Measurements from ENCODE around the gene PARD3B.
"Not testable (repeated sequence)": the region's sequence is repeated elsewhere in the genome, so short reads cannot be mapped to it uniquely, and the experiment has no call there.

Gene PARD3B

DNA sequence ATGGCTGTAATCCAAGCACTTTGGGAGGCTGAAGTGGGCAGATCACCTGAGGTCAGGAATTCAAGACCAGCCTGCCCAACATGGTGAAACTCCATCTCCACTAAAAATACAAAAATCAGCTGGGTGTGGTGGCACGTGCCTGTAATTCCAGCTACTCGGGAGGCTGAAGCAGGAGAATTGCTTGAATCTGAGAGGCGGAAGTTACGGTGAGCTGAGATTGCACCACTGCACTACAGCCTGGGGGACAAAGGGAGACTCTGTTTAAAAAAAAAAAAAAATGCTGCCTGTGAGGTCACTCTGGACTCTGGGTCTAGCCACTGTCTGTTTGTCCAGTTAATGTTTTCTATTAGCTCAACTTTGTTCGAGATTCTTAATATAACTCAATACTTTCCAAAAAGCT, 673.5 kb downstream of the PARD3B start:
- not testable (repeated sequence) for DNase-seq

DNA sequence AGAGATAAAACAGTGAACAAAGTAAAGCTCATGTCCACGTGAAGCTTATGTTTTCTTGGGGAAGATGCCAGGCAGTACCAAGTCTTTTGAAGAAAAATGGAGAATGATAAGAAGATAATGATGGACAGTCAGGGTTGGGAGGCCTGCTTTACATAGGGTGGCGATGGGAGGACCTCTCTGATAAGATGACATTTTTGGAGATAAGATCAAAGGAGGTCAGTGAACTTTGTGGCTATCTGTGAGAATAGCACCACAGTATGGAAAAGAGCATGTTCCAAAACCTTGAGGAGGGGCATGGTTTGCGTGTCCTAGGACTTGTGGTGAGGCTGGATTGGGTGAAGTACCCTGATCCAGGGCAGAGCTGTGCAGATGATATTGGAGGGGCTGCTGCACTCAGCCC, 675.3 kb downstream of the PARD3B start:
- DNase-seq, result no peak

DNA sequence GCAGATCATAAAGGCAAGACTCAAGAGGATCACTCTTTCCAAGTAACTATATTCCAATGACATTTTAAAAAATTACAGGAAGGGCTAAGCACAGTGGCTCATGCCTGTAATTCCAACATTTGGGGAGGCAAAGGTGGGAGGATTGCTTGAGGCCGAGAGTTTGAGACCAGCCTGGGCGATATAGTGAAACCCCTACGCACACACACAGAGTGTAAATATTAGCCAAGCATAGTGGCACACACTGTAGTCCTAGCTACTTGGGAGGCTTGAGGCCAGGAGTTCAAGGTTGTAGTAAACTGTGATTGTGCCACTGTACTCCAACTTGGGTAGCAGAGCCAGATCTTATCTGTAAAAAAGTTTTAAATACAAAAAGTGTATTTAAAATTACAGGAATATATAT, 686.8 kb downstream of the PARD3B start:
- DNase-seq, result no peak

DNA sequence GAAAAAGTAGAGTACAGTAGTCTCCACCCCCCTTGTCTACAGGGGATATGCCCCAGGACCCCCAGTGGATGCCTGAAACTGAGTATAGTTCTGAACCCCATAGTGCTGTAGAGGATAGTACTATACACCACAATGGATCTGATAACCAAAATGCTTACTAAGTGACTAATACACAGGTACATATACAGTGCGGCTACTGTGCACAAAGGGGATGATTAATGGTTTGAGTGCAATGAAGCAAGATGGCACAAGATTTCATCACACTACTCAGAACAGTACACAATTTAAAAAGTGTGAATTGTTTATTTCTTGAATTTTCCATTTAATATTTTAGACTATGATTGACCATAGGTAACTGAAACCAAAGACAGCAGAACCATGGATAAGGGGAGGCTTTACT, 690.2 kb downstream of the PARD3B start:
- no peak for DNase-seq

DNA sequence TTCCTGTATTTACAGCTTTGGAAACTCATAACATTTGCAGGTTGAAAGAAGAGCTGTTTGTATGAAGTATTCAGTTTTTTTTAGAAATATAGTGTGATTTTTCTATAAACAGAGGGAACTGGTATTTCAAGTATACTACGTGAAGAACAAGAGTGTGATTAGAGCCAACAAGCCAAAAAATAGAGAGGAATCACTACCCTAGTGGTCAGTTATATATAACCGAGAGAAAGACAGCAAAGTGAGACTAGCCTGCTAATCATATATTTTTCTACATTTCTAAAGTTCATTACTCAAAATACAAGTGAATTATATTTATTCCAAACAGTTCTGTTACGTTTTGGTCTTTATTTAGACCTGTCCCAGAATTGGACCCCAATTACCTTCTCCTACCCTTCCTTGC, 692.2 kb downstream of the PARD3B start:
- peak; percentile 16 for DNase-seq

DNA sequence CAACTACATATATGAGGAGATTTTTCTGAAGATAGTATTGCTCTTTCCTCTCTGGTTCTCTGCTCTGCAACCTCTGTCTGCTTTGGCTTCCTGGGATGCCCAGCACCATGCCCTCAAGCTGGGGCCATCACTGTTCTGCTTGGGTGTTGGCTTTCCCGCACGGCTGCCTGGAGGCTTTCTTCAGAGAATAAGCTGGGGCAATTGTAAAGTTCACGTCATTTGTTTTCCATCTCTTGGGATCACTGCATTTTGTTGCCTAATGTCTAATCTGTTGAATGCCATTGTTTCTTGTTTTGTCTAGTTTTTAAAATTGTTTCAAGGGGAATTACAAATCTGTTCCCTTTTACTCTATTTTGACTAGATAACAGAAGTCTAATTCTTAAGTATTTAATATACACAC, 699.7 kb downstream of the PARD3B start:
- no peak for DNase-seq

DNA sequence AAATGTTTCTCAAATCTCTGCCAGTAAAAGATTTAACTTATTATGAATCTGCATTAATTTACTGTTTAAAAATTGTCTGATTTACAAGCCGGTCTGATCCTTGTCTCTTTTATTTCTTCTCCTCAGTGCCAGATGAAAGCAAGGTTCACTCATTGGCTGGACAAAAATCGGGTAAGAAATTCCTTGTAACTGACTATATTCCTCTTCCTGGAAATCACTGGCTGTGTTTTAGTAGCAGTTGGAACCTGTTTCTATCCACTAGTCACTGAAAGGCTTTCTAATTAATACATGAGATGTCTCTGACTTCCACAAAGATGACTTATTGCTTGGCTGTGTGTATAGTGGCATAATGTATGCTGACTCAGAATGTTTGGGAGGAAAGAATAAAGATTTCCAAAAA, 700.4 kb downstream of the PARD3B start:
- DNase-seq, result no peak

DNA sequence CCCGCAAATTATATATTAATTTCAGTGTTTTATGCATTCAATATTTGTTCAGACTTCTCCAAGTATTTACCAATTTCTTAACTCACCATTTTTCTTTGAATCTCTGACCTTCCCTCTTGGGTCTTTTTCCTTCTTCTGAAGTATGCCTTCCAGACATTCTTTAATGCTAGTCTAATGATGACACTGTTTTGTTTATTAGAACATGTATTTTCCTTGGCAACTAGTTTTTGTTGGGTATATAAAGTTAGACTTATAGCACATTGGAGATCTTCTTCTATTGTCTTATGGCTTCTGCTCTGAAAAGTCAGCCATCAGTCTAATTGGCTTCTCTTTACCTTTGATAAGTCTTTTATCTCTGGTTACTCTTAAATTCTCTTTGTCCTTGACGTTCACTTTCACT, 713.8 kb downstream of the PARD3B start:
- no peak for DNase-seq

DNA sequence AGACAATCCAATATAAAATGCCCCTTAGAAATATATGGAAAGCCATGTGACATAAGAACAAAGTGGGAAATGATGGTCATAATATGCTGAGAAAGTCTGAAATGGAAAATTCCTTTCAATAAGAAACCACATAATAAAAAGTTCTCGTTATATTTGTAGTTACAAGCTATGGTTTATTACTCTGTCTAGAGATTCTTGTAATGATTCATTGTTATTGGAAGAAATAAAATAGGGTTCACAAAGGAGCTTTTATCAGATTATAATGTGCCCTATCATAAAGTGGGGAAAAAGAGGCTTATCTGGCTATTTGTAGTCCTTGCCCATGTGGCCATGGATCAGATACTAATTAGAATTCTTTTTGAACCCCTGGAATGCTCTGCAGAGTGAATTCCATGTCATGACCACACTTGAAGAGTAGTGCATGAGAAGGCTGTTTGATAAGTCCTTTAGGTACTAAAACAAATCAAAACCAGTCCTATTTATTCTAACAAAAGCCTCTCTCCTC, 716.3 kb downstream of the PARD3B start:
- DNase-seq, result no peak

DNA sequence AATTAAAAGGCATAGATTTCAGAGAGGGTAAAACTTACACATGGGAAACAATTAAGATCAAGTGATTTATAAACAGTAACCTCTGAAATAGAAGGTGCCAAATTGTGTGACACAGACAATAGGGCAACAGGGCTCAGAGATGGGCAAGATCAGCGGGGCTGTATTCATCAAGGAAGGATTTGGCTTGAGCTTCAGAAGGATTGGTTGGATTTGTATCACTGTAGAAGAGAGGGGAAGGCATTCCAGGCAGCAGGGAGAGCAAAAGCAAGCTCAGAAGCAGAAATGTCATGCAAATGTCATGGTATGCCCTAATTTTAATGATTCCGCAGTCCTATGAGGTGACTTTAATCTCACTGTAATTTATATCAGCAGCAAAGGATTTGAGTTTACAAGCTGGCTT, 722.0 kb downstream of the PARD3B start:
- no peak for DNase-seq

DNA sequence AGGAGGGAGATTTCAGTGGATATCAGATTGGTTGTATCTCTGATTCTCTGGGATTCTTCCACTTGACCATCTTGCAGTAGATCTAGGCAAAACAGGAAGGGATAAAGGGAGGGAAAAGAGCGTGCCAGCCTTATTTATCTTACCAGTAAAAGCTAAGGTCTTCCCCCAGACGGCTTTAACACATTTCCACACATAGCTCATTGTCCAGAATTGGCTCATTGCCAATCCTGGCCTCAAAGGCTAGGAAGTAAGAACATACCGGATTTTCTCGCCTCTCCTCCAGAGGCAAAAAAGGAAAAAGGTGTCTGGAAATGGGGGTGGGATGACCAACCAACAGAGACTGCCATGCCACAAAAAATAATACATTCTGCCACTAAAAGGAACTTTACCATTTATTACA, 725.4 kb downstream of the PARD3B start:
- peak; percentile 75 for DNase-seq

DNA sequence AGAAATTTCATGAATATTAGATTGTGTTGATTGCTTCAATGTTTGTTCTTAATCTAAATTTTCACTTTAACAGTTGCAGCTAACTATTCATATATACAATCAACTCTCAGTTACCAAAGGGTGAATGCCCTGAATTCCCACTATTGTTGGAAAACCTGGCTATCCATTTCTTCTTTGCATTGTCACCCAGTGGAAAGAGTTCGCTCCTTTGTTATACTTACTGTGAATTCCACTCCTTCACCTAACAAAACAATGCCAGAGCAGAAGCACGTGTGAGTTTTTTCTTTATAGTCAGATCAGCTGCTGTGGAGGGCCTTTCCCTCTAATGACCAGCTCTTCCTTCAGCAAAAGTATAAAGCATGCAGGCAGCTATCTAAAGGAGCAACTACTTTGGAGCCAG, 727.9 kb downstream of the PARD3B start:
- DNase-seq, result peak; percentile 83

DNA sequence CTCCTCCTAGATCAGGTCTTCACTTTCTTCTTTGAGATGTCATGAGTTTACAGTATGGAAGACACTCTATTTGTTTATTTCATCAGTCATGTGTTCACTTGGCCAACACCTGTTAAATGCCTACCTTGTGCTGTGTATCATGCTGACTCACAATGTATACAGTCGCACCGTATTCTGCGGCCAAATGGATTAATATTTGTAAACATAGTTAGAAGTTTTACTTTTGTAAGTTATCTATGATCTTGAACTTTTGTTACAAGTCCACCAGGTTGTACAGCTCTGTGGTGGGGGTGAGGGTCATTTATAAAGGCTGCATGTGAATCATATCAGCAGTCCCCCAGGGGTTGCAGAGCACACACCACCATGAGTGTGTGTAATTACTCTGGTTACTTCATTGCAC, 728.4 kb downstream of the PARD3B start:
- peak; percentile 92 for DNase-seq

DNA sequence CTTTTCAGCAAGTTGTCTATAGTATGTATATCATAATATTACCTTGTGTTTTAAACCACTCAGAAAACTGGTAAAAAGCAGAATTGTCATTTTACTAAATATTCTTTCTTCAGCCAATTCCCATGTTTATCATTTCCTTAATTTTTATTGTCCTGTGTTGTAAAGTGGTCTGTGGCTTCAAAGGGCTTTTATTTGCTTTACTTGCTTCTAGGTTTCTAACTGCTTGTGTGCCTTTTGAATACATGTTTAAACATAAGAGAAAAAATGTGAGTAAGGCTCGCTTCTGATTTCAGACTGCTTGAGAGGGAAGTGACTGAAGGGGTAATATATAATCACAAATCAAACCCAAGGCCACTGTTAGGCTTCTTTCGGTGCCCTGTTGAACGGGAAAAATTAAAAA, 729.5 kb downstream of the PARD3B start:
- peak; percentile 75 for DNase-seq

DNA sequence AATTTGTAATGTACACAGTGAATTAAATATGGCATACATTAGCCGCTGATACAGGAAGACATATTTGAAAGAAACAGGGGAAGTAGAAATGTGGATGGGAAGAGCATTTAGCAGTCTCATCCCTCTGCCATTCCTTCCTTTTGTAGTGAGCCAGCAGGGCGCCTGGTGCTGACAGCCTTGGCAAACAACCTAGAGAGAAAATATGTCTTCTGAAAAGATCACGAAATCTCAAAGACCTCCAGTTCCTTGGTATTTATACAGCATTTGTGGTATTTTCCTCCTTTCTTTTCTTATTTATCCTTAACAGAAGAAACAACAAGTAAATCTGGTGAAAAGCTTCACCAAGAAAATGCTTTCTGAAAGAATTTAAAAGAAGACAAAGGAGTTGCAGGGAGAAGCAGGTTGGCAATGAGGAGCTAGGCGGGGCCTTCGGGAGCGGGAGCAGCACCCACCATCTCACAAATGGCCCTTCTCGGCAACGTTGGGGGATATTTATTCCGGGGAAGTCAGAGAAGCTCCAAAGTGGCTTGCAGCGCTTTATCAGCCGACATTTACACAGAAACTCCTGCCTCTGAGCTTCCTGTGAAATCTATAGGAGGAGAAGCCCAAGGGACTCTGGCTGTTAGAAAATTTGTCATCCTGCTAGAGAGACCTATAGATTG, 731.0 kb downstream of the PARD3B start:
- no peak for DNase-seq

DNA sequence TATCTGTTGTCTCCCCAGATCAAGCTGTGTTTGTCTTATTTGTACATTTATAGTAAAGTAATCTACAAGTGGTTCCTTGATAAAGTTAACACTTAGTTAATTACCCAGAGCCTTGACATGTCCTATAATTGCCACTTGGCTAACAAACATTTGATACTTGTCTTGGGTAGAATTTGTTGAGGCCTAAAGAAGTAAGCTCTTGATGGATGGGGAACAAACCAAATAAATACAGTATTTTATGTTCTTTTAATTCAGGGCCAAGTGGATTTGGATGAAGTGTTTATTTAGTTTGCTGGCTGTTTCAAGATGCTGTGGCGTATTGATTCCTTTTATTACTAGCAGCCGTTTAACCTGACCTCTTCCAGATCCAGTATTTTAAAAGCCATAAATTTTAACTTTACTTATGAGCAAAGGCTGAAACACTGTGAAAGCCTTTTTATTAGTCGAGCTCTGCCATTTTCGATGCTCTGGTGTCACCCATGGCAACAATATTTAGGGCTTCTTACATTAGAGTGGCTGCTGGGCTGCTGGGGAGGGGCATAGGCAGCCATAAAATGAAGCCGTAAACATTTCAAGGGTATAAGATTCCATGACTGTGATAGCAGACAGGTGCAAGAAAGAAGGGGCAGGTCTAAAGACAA, 735.4 kb downstream of the PARD3B start:
- peak; percentile 54 for DNase-seq

DNA sequence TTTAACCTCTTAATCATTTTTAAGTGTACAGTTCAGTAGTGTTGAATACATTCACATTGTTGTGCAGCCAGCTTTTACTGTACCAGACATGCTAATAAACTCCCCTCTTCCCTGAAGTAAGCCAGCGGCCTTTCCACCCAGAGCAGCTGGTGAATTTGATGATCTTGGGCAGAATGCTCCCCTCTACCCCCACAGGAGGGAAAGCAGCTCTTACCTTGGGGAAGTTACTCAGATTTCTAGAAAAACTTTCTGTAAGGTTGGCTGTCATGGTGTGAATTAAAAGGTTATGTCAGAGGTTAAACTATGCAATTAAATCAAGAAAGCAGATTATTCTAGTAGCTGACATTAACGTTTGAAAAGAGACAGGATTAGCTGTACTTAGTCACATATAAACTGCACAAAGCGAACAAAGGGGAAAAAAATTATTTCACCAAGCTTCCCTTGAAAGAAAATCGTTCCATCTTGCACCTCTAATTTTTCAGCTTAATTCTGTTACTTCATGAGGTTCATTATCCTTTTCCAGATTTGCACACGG, 738.5 kb downstream of the PARD3B start:
- no peak for DNase-seq

DNA sequence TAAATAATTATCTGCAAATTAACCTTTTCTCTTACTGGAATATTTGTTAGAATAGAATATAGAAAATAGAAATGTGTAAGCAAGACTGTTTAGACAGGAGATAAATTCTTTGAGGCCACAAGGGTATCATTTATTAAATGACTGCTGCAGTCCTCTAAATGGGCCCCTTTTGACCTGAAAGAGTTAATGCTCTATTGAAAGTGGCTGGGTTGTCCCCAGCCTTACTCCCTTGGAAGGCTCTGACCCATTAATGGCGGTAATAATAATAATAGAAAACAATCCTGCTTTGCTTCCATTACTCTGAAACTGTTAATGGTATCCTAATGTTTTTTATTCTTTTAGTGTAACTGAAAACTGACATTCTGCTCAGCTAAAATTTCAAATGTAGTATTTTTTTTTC, 739.1 kb downstream of the PARD3B start:
- DNase-seq, result no peak

DNA sequence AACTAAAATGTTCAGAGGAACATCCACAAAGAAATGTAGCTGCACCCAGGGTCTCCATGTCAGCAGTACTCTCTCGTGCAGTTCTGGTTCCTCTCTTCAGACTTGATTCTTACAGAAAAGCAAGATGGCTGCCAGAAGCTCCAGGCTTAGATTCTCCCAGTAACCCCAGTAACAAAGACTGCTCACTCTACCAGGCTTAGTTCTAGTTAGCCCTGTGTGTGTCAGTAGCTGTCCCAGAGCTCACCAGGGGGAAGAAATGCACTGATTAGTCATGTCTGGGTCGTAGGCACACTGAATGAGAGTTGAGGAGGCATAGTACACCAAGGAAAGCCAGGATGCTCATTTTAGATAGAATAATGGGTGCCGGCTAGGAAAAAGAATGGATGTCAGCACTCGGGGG, 742.0 kb downstream of the PARD3B start:
- no peak for DNase-seq

DNA sequence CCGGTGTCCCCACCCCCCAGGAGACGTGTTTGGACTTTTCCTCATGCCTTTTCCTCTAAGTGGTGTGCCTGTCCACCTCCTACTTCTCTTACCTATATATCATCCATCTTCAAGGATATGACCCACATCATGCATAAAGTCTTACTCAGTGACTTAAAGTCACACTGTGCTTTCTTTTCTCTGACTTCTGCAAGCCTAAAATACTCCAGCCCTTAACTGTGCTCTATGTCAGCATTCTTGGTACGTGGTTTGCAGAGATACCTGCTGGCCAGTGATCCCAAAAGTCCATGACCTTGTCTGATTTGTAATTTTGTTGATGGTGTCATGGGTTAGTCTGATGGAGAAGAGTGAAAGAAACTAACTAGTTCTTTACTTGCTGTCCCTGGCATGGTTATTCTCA, 743.4 kb downstream of the PARD3B start:
- no peak for DNase-seq

DNA sequence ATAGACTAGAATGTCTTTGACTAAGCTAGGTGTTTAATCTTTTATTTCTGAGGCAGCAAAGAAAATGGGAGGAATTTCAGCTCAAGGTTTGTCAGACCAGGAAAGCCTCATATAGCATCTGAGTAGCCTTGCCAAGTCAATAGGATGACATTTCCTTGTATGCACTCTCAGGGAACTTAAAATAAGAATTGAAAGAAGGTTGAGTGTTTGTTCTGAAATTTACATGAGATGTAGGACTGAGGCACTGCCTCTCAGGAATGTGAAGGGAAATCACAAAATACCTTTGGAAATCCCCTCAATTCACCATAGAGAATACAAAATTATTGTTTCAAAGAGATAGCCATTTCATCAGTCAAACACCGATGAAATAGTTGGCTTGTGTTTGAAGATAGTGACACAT, 745.0 kb downstream of the PARD3B start:
- no peak for DNase-seq

DNA sequence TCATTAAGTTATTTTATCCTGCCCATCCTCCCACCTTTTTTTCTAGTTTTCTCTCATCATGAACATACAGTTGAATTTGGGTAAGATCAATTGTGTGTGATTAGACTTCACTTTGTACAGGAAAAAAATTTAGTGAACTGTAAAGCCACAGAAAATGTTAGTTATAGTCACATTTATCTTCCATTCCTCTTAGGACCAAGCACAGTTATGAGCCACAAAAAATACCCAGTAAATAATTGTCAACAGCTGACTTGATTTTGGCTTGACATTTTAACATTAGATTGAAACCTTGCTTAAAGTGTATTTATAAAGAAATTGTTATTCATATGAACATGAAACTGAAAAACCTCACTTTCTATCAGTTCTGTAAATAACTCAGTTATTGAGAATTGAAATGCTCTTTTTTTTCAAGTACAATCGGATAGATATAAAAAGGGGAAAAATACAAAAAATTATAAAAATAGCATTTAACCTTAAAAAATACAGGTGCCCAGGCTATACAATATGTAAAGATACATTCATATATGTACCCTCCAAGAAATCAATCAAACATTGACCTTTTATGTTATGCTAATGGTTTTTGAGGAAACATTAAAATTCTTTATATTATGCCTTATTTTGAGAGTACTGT, 747.5 kb downstream of the PARD3B start:
- no peak for DNase-seq

DNA sequence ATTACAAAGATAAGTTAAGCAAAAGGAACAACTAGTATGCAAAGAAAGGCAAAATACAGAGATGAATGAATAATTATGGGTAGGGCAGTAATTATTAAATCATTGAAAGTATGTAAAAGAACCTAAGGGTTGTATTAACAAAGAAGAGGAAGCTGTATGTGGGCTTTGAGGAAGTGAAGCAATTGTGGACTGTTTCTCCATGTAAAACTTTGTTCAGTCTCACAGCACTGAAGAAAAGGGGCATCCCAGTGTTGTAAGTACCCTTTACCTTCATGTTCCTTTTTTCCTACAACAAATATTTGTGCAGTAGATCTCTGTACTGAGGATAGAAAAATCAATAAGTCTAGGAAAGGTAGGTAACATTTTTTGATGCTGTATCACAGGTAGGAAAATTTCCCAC, 748.3 kb downstream of the PARD3B start:
- DNase-seq, result no peak

DNA sequence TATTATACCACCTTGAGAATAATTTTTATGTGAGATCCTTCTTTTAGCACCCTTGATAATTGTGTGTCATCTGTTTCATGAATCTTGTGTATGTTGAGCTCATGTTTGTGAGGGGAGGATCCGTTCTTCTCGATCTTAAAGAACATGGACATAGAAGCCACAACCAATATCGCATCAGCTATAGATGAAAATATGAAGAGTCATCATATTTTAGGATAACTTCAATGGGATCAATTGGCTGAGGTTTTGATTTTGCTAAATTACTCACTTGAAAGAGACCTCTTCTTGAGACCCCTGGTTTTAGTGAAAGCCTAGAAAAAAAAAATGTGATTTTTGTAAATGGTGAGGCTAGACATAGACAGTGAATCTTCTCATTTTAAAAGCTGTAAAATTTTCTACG, 751.7 kb downstream of the PARD3B start:
- no peak for DNase-seq
